Smooth muscle cell (in vitro differentiated cells): ENCODE data around the gene ERFL. TPM values are rescaled to one million over a fixed set of nuclear protein-coding genes. Genes with fewer than 3 reads are reported as not detected.

ENCODE experiments used
- DNase-seq: peaks from one replicate; lab custom pipeline; 2025; ENCODE audit not compliant: unreplicated experiment; lab: John Stamatoyannopoulos, UW
- H2AFZ ChIP-seq: fragments of 200-600 bp; sonication (generic); 2 replicates; pipeline ENCODE4 v1.6.0; 2016; ENCODE audit warnings: antibody characterized with exemption, low read depth, mild to moderate bottlenecking
- H3F3A ChIP-seq: fragments of 200-600 bp; sonication (generic); 2 replicates; pipeline ENCODE4 v1.6.0; 2017; ENCODE audit warnings: antibody characterized with exemption, low read depth
- H3K27ac ChIP-seq: fragments of 200-600 bp; sonication (generic); 2 replicates; pipeline ENCODE4 v1.5.1; 2016; ENCODE audit warnings: low read depth, mild to moderate bottlenecking
- H3K27me3 ChIP-seq: fragments of 200-600 bp; sonication (generic); 2 replicates; pipeline ENCODE4 v1.6.1; 2016; ENCODE audit warnings: low read depth, mild to moderate bottlenecking
- H3K36me3 ChIP-seq: fragments of 200-600 bp; sonication (generic); 2 replicates; pipeline ENCODE4 v1.5.1; 2016; ENCODE audit warnings: low read depth
- H3K4me1 ChIP-seq: fragments of 200-600 bp; sonication (generic); 2 replicates; pipeline ENCODE4 v1.5.1; 2016; ENCODE audit warnings: low read depth
- H3K4me2 ChIP-seq: fragments of 200-600 bp; sonication (generic); 2 replicates; pipeline ENCODE4 v1.6.0; 2016; ENCODE audit warnings: mild to moderate bottlenecking
- H3K4me3 ChIP-seq: fragments of 200-600 bp; sonication (generic); 2 replicates; pipeline ENCODE4 v1.5.1; 2016; ENCODE audit warnings: mild to moderate bottlenecking
- H3K79me2 ChIP-seq: fragments of 200-600 bp; sonication (generic); 2 replicates; pipeline ENCODE4 v1.6.0; 2016; ENCODE audit warnings: low read depth, mild to moderate bottlenecking
- H3K9ac ChIP-seq: fragments of 200-600 bp; sonication (generic); 2 replicates; pipeline ENCODE4 v1.6.0; 2016; ENCODE audit warnings: low read depth
- H3K9me3 ChIP-seq: fragments of 200-600 bp; sonication (generic); replicated peaks from 2 replicates; pipeline ENCODE4 v1.5.1; 2016; ENCODE audit warnings: low read depth
- H4K20me1 ChIP-seq: fragments of 200-600 bp; sonication (generic); 2 replicates; pipeline ENCODE4 v1.6.0; 2016; ENCODE audit warnings: low read depth
- WGBS: methylation state at CpG from one replicate; pipeline ENCODE4 v1.1.7; 2016; ENCODE audit warnings: low lambda C conversion rate; 5-methylcytosine and 5-hydroxymethylcytosine counted together
- polyA plus RNA-seq: library from polyadenylated mRNA; unstranded; fragments of >200 nt; fragmentation: Nextera tagmentation; extraction: Ambion mirVana; gene quantifications from 2 replicates; pipeline ENCODE4 v1.2.1, GENCODE V29; 2016
- total RNA-seq: library from RNA; depleted of rRNA; stranded (reverse); fragments of >200 nt; gene quantifications from 2 replicates; pipeline ENCODE4 v1.2.3, GENCODE V29; 2014
- TF ChIP-seq, protein P1 (sequence below): fragments of 200-600 bp; sonication (generic); IDR thresholded peaks from 2 replicates; pipeline ENCODE4 v1.5.1; 2017; ENCODE audit warnings: borderline replicate concordance, mild to moderate bottlenecking, antibody characterized with exemption; ENCODE audit not compliant: insufficient read depth, poor library complexity, severe bottlenecking

The ERFL gene
- total and polyA plus RNA-seq, 2 experiments from 2014 or later = 0.09 TPM

DNA sequence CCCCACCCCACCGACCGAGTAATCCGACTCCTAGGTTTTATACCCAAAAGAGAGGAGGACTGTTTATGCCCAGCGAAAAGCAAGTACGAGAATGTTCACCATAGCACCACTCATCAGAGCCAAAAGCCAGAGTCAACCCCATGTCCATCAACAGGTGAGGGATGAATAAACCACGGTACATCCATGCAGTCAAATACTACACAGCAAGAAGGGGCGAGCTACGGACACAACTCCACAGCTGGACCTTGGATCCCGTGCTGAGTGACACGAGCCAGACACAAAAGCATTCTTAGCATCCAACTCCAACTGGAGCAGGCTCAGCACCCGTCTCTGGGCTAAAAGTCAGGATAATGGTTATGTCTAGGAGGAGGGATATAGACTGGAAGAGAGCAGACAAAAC, 43.1 kb upstream of the ERFL start:
- WGBS = 85% methylated on average over 11 of the region's 11 CpGs

DNA sequence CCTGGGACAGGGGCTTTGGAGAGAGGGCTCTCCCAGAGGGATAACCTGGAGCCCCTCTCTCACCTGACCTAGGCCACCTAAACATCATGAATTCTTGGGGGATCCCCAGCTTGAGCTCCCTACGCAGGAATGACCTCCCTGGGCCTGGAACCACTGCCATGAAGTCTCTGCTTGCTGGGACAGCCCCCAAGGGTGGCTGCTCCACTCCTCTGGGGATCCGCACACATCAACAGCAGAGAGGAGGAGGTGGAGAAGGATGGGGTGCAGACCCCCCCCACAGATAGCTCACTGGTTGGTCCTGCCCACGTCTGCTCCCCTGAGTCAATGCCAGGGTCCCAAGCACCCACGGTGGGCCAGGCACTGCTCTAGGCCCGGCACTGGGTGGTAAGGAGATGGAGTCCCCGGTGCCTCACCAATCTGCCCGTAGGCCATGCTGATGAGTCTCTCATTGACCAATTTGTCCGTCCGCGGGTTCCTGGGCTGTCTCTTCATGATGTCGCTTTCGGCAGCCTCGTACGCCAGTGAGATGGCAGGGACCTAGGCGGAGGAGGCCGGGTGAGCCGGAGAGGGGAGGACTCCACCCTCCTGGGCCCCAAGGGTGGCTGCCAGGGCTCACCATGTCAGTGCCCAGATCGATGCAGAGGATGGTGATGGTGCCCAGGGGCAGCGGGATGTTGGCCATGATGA, 41.7 kb upstream of the ERFL start:
- Histone ChIP-seq H2AFZ (no peak overlapping the region), H4K20me1 (no peaks in the 10 kb centered on the region), H3K4me1 (no peaks in the 10 kb centered on the region), H3K9me3 (no peaks in the 10 kb centered on the region), H3K27ac (no peak overlapping the region), H3F3A (no peaks in the 10 kb centered on the region), H3K36me3 (no peaks in the 10 kb centered on the region), H3K79me2 (no peaks in the 10 kb centered on the region), H3K4me2 (no peak overlapping the region), H3K27me3 (no peaks in the 10 kb centered on the region), H3K4me3 (no peak overlapping the region), H3K9ac (no peak overlapping the region)
- TF ChIP-seq, protein P1, sequence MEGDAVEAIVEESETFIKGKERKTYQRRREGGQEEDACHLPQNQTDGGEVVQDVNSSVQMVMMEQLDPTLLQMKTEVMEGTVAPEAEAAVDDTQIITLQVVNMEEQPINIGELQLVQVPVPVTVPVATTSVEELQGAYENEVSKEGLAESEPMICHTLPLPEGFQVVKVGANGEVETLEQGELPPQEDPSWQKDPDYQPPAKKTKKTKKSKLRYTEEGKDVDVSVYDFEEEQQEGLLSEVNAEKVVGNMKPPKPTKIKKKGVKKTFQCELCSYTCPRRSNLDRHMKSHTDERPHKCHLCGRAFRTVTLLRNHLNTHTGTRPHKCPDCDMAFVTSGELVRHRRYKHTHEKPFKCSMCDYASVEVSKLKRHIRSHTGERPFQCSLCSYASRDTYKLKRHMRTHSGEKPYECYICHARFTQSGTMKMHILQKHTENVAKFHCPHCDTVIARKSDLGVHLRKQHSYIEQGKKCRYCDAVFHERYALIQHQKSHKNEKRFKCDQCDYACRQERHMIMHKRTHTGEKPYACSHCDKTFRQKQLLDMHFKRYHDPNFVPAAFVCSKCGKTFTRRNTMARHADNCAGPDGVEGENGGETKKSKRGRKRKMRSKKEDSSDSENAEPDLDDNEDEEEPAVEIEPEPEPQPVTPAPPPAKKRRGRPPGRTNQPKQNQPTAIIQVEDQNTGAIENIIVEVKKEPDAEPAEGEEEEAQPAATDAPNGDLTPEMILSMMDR = no peak
- 92% methylated on average over 19 of the region's 19 CpGs for WGBS
- no peak for DNase-seq

More for the DNA sequence above, 43.1 kb upstream of the ERFL start:
- H3K79me2 ChIP-seq = no peaks in the 10 kb centered on the region
- H3K27me3 ChIP-seq = no peaks in the 10 kb centered on the region
- H3K9me3 ChIP-seq = no peaks in the 10 kb centered on the region
- no peak overlapping the region for H3K4me2 ChIP-seq
- H3K27ac ChIP-seq = no peak overlapping the region
- no peak for DNase-seq
- no peaks in the 10 kb centered on the region for H3F3A ChIP-seq
- H3K4me3 ChIP-seq = no peak overlapping the region
- H4K20me1 ChIP-seq = no peaks in the 10 kb centered on the region
- no peak overlapping the region for H2AFZ ChIP-seq
- no peak overlapping the region for H3K9ac ChIP-seq
- H3K36me3 ChIP-seq = no peaks in the 10 kb centered on the region
- TF ChIP-seq, protein P1 = no peak
- H3K4me1 ChIP-seq = no peaks in the 10 kb centered on the region

DNA sequence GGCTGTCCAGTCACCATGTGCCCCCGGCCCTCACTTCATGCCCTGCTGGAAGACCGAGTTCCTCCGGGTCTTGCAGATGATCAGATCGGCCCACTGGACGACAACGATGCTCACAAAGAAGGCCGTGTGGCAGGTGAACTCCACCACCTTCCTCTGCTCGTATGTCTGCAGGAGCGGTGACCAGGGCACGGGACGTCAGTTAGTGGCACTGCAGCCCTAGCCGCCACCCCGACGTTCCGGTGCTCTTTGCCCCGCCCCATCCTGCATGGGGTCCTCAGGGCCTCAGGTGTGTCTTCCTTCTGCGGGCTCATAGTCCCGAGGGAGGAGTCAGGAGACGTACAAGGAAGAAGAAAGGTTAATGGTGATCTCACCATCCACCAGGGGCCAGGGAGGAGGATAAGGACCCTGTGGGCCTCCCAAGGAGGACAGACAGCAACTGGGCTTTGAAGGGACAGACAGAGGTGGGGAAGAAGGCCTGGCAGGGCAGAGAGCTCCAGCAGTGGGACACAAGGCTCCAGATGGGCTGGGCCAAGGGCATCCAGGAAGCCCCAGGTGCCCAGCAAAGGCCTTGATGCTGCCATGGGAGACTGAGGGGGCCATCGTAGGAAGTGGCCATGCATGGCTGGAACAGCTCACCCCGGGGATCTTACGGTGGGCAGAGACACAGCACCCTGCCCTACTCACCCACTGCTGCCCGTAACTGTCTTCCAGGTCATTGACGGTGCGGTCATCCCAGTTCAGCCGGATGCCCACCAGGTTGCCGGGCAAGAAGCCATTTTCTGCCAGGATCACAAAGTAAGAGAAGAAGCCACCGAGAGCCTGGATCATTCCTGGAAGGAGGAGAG, 40.7 kb upstream of the ERFL start:
- Histone ChIP-seq H3K36me3 (no peaks in the 10 kb centered on the region), H3K9me3 (no peaks in the 10 kb centered on the region), H4K20me1 (no peaks in the 10 kb centered on the region), H3K27ac (no peak overlapping the region), H3F3A (no peaks in the 10 kb centered on the region), H3K27me3 (no peaks in the 10 kb centered on the region), H3K79me2 (no peaks in the 10 kb centered on the region), H3K4me2 (no peak overlapping the region), H3K9ac (no peak overlapping the region), H3K4me1 (no peaks in the 10 kb centered on the region), H2AFZ (no peak overlapping the region), H3K4me3 (no peak overlapping the region)
- 90% methylated on average over 28 of the region's 28 CpGs for WGBS
- no peak for DNase-seq
- TF ChIP-seq, protein P1 = no peak
